ENCODE measurements around the gene CALHM2.
"Not testable (repeated sequence)": the region's sequence is repeated elsewhere in the genome, so short reads cannot be mapped to it uniquely, and the experiment has no call there.

The CALHM2 gene

GRCh38 chr10:103417601-103418000 lies 34.6 kb downstream of the CALHM2 start:
- no peak for TF ChIP-seq CTCF (IDR thresholded peaks at IDR 0.05; ENCODE audit: low read depth, low read length, missing control alignments)
- DNase-seq (ENCODE audit: low read depth) = no peak

GRCh38 chr10:103417148-103417469 lies 35.1 kb downstream of the CALHM2 start:
- not testable (repeated sequence) for H3K4me3 ChIP-seq (ENCODE audit: low read depth, low read length); DNase-seq (ENCODE audit: low read depth)

More at GRCh38 chr10:103417601-103418000, 34.6 kb downstream of the CALHM2 start:
- H3K4me3 ChIP-seq (ENCODE audit: low read depth, low read length) = no peak overlapping the region

GRCh38 chr10:103416436-103417147 lies 35.6 kb downstream of the CALHM2 start:
- H3K4me3 ChIP-seq (ENCODE audit: low read depth, low read length) = no peak overlapping the region
- peak; percentile 53 for TF ChIP-seq CTCF (IDR thresholded peaks at IDR 0.05; ENCODE audit: low read depth, low read length, missing control alignments)
- DNase-seq (ENCODE audit: low read depth) = peak; percentile 43

GRCh38 chr10:103415581-103415980 lies 36.6 kb downstream of the CALHM2 start:
- DNase-seq (ENCODE audit: low read depth) = no peak
- TF ChIP-seq CTCF (IDR thresholded peaks at IDR 0.05; ENCODE audit: low read depth, low read length, missing control alignments) = no peak
- H3K4me3 ChIP-seq (ENCODE audit: low read depth, low read length) = no peak overlapping the region

- no peak for TF ChIP-seq CTCF (IDR thresholded peaks at IDR 0.05; ENCODE audit: low read depth, low read length, missing control alignments)
- no peak overlapping the region for H3K4me3 ChIP-seq (ENCODE audit: low read depth, low read length)
- no peak for DNase-seq (ENCODE audit: low read depth)
These were observed 38.6 kb downstream of the CALHM2 start for GRCh38 chr10:103413564-103413963.

- TF ChIP-seq CTCF (IDR thresholded peaks at IDR 0.05; ENCODE audit: low read depth, low read length, missing control alignments) = no peak
- DNase-seq (ENCODE audit: low read depth) = no peak
- peak overlapping the region; percentile 82 for H3K4me3 ChIP-seq (ENCODE audit: low read depth, low read length)
These were observed 54.9 kb downstream of the CALHM2 start for GRCh38 chr10:103397191-103397825.

- no peak for TF ChIP-seq CTCF (IDR thresholded peaks at IDR 0.05; ENCODE audit: low read depth, low read length, missing control alignments)
- peak overlapping the region; percentile 82 for H3K4me3 ChIP-seq (ENCODE audit: low read depth, low read length)
- DNase-seq (ENCODE audit: low read depth) = no peak
These were observed 55.4 kb downstream of the CALHM2 start for GRCh38 chr10:103396789-103397087.

Measured in GM12864 (cell line).